SH-SY5Y (cell line): ENCODE results near the gene CHIA.

ENCODE experiments used
- GATA2 ChIP-seq: IDR thresholded peaks from 2 replicates; pipeline ENCODE4 v1.6.1; 2011; ENCODE audit warnings: mild to moderate bottlenecking, low read depth, low read length
- GATA3 ChIP-seq: IDR thresholded peaks from 2 replicates; pipeline ENCODE4 v1.6.1; 2011; ENCODE audit warnings: low read depth, mild to moderate bottlenecking, low read length, moderate library complexity

GRCh38 chr1:111358964-111359363 is 68.3 kb downstream of the CHIA start:
- TF ChIP-seq GATA2, result no peak
- no peak for TF ChIP-seq GATA3
